Measurements from ENCODE around the gene SUCLA2. TPM values are rescaled to one million over a fixed set of nuclear protein-coding genes. Genes with fewer than 3 reads are reported as not detected.

SUCLA2 gene
- total RNA-seq, 1 experiment from 2014 or later: 53.9 TPM

DNA sequence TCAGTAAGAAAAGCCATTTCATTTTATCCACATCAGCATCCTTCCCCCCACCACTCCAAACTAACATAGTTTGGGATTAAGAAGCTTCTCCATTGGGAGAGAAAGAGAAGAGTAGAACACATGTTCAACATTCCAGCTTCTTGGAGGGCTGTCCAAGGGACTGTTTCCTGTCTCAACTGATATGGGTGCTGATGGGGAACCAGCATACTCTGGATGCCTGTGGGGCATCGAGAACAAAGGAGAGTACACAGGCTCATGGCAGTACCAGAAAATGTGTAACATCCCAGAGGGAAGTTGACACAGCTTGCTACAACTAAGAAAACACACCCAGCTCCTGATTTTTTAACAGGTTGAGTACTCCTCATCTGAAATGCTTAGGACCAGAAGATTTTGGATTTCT lies 24.7 kb downstream of the SUCLA2 start:
- Histone ChIP-seq H3K23ac (ENCODE audit: insufficient read length, low read depth, low read length) (no peak overlapping the region), H3K79me1 (ENCODE audit: insufficient read depth, low read depth, low read length, poor library complexity, severe bottlenecking) (peaks cover 3% of the 10 kb centered on the region), H4K8ac (replicated peaks; ENCODE audit: insufficient read length, low read depth, low read length) (no peak overlapping the region), H2AFZ (ENCODE audit: low read length) (no peak overlapping the region), H2BK12ac (ENCODE audit: insufficient read length, low read depth, low read length) (no peak overlapping the region), H3K27me3 (ENCODE audit: insufficient read depth, low read length) (no peaks in the 10 kb centered on the region), H2BK5ac (ENCODE audit: insufficient read length, low read length) (no peak overlapping the region), H3K18ac (ENCODE audit: insufficient read length, low read depth, low read length) (no peak overlapping the region), H3K27ac (ENCODE audit: insufficient read length, low read depth, low read length) (no peak overlapping the region), H4K91ac (ENCODE audit: insufficient read length, low read depth, low read length) (no peak overlapping the region), H2AK5ac (ENCODE audit: insufficient read length, low read length) (no peak overlapping the region), H3K4me1 (ENCODE audit: insufficient read depth, low read length) (no peaks in the 10 kb centered on the region), H4K20me1 (ENCODE audit: control insufficient read depth, insufficient read depth, insufficient read length) (no peaks in the 10 kb centered on the region), H3K4me2 (ENCODE audit: insufficient read depth, insufficient read length, low read length) (no peak overlapping the region), H3K4ac (ENCODE audit: low read depth, low read length) (no peak overlapping the region), H4K5ac (ENCODE audit: insufficient read length, low read depth, low read length) (no peak overlapping the region), H3K79me2 (ENCODE audit: insufficient read depth, low read length) (no peaks in the 10 kb centered on the region; the same call in 1 of the 2 replicates), H3K14ac (ENCODE audit: insufficient read depth, low read length) (no peak overlapping the region), H3K23me2 (ENCODE audit: insufficient read length, low read depth, low read length, poor library complexity, severe bottlenecking) (no peaks in the 10 kb centered on the region), H3K9ac (ENCODE audit: extremely low read depth, insufficient read length, low read length) (no peak overlapping the region), H3T11ph (ENCODE audit: low read length) (no peak overlapping the region), H2BK20ac (ENCODE audit: low read depth, low read length, poor library complexity, severe bottlenecking) (no peak overlapping the region), H3K56ac (ENCODE audit: insufficient read length, low read depth, low read length) (no peak overlapping the region), H3K9me3 (ENCODE audit: control insufficient read depth, low read depth, low read length) (no peaks in the 10 kb centered on the region), H2BK15ac (ENCODE audit: low read depth, low read length) (no peak overlapping the region), H2BK120ac (ENCODE audit: low read depth, low read length, poor library complexity, severe bottlenecking) (no peak overlapping the region)
- H3K36me3 Mint-ChIP-seq (ENCODE audit: insufficient read depth in 1 of 3, low read depth in 3 of 3): peaks cover 57 to 70% (median 64%) of the 10 kb centered on the region in 3 experiments
- peak overlapping the region in 1 of 3 experiments; percentile 46; a peak in 1 of 7 replicates for H3K27ac Mint-ChIP-seq
- H3K27me3 Mint-ChIP-seq (ENCODE audit: low read depth): no peaks in the 10 kb centered on the region
- no CpG with 5 or more reads among the region's 1 CpG for WGBS (ENCODE audit: extremely low coverage, insufficient read length, low lambda C conversion rate)
- H3K9me3 Mint-ChIP-seq: peaks cover 20 to 27% of the 10 kb centered on the region in 2 experiments; a peak in 4 of 5 replicates
- H3K4me1 Mint-ChIP-seq: no peaks in the 10 kb centered on the region
- H3K4me3 Mint-ChIP-seq: no peak overlapping the region
- no peak for DNase-seq
- TF ChIP-seq, protein P1, sequence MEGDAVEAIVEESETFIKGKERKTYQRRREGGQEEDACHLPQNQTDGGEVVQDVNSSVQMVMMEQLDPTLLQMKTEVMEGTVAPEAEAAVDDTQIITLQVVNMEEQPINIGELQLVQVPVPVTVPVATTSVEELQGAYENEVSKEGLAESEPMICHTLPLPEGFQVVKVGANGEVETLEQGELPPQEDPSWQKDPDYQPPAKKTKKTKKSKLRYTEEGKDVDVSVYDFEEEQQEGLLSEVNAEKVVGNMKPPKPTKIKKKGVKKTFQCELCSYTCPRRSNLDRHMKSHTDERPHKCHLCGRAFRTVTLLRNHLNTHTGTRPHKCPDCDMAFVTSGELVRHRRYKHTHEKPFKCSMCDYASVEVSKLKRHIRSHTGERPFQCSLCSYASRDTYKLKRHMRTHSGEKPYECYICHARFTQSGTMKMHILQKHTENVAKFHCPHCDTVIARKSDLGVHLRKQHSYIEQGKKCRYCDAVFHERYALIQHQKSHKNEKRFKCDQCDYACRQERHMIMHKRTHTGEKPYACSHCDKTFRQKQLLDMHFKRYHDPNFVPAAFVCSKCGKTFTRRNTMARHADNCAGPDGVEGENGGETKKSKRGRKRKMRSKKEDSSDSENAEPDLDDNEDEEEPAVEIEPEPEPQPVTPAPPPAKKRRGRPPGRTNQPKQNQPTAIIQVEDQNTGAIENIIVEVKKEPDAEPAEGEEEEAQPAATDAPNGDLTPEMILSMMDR (conservative IDR thresholded peaks at IDR 0.05): no peak

Data from H9 (cell line).